Stimulated activated CD8-positive, alpha-beta memory T cell treated with anti-CD3 and anti-CD28 coated beads, Interleukin-7, amount 100 ng/mL, for 48 hours (primary cell): ENCODE measurements around the gene DMPK.

ENCODE experiments used
- DNase-seq, 2 donors: peaks; one replicate each; pipeline ENCODE4 v3.0.0-alpha.2; 2020; ENCODE audit warnings: low read depth in 1 of 2; ENCODE audit errors: extremely low read depth in 1 of 2

DMPK gene

GRCh38 chr19:45789035-45789786 lies 6.9 kb upstream of the DMPK start:
- DNase-seq, result no peak

GRCh38 chr19:45786533-45786894 lies 4.2 kb upstream of the DMPK start:
- DNase-seq, result no peak

GRCh38 chr19:45785781-45786532 lies 3.7 kb upstream of the DMPK start:
- DNase-seq, result no peak

- DNase-seq, result no peak
Observed at GRCh38 chr19:45785097-45785496, 2.8 kb upstream of the DMPK start.

- no peak for DNase-seq
Observed at GRCh38 chr19:45784096-45784495, 1.8 kb upstream of the DMPK start.

- no peak for DNase-seq
Observed at GRCh38 chr19:45782820-45783785, 813 bp upstream of the DMPK start.

GRCh38 chr19:45781214-45782161 lies 802 bp downstream of the DMPK start:
- no peak for DNase-seq

- DNase-seq, result no peak
Observed at GRCh38 chr19:45780448-45781213, 1.7 kb downstream of the DMPK start.

- DNase-seq, result no peak
Observed at GRCh38 chr19:45780146-45780447, 2.2 kb downstream of the DMPK start.

GRCh38 chr19:45779231-45780145 lies 2.8 kb downstream of the DMPK start:
- peak; percentile 84 to 88 for DNase-seq

- DNase-seq, result no peak
Observed at GRCh38 chr19:45778010-45778661, 4.2 kb downstream of the DMPK start.

- DNase-seq, result no peak
Observed at GRCh38 chr19:45777395-45777961, 4.8 kb downstream of the DMPK start.

- DNase-seq, result no peak
Observed at GRCh38 chr19:45774765-45775164, 7.5 kb downstream of the DMPK start.

- no peak for DNase-seq
Observed at GRCh38 chr19:45773384-45773783, 8.9 kb downstream of the DMPK start.

- DNase-seq, result no peak
Observed at GRCh38 chr19:45772912-45773311, 9.4 kb downstream of the DMPK start.

GRCh38 chr19:45772130-45772840 lies 10.0 kb downstream of the DMPK start:
- DNase-seq, result no peak

- no peak for DNase-seq
Observed at GRCh38 chr19:45771311-45771933, 10.9 kb downstream of the DMPK start.
